Measurements from ENCODE around the gene STX11.

- TF ChIP-seq YY1 (IDR thresholded peaks at IDR 0.05; ENCODE audit: insufficient read depth, insufficient replicate concordance, low read depth, low read length), result no peak
- no peak for TF ChIP-seq CBX2 (IDR thresholded peaks at IDR 0.05; ENCODE audit: low read depth, low read length)
- no peak for TF ChIP-seq CBX2 (CRISPR knock-in tag; IDR thresholded peaks at IDR 0.05; ENCODE audit: low read depth)
- TF ChIP-seq CBFB (CRISPR knock-in tag; IDR thresholded peaks at IDR 0.05), result no peak
- no peak for TF ChIP-seq RFX1 (IDR thresholded peaks at IDR 0.05)
- no peak for TF ChIP-seq ISL2 (CRISPR knock-in tag; IDR thresholded peaks at IDR 0.05)
- no peak for TF ChIP-seq XRCC5 (optimal IDR thresholded peaks at IDR 0.05; ENCODE audit: low read length)
- TF ChIP-seq ZNF652 (CRISPR knock-in tag; IDR thresholded peaks at IDR 0.05; ENCODE audit: borderline replicate concordance, low read depth), result no peak
Observed at GRCh38 chr6:144139817-144140216, 10.5 kb upstream of the STX11 start.

All from HepG2 (cell line).